Airway epithelial cell (primary cell): Measurements from ENCODE around the gene ZNF385B. TPM values are rescaled to one million over a fixed set of nuclear protein-coding genes. Genes with fewer than 3 reads are reported as not detected.

Experiments used
- total RNA-seq: library from RNA; depleted of rRNA; stranded (reverse); fragments of >200 nt; gene quantifications from 2 replicates; pipeline ENCODE4 v1.2.3, GENCODE V29; 2015

Gene ZNF385B
- not detected in 2 replicates for total RNA-seq

DNA sequence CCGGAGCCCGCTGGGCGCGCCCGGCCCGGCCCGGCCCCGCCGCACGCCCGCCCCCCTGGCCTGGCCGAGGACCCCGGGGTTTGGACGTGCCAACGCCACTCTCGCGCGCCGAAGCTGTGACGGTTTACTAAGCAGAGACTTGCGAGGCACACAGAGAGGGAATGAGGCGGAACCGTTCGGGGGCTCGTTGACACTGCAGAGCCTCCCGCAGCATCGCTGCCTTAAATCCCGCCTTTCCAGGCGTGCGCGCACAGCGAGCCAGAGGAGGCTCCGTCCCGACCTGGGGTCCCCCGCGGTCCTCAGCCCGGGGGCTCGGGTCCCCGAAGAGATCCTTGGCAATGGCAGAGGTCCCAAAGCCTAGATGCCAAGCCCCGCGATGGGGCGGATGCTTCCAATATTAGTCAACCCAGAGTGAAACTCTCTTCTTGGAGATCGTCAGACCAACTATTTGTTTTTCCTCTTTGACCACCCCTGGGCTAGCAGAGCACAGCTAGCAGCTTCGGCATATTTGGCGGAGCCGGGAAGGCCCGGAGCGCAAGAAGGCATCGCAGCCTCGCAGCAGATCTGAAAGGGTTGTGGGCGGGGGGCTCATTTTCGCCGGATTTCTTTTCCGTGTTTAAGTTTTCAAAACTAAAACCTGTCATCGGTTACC, at the start of gene ZNF385B:
ZNF385B (minus strand) TSS at position 197 of the 652 bp plus-strand sequence.

Other genes starting within 250 kb of the ZNF385B start
- gene CWC22, start 145.7 kb upstream of the ZNF385B start, total RNA-seq = 14.3 and 16.4 TPM in 2 replicates